Measurements from ENCODE around the gene MAP2K7.
"Not testable (repeated sequence)": the region's sequence is repeated elsewhere in the genome, so short reads cannot be mapped to it uniquely, and the experiment has no call there.

Gene MAP2K7

GRCh38 chr19:7959211-7959610, 55.5 kb downstream of the MAP2K7 start:
- in situ Hi-C loops (cut with HindIII; ENCODE audit: low sequenced_read_pairs): no loop called here

- in situ Hi-C loops (cut with HindIII; ENCODE audit: low sequenced_read_pairs): not testable (repeated sequence)
Observed at GRCh38 chr19:7961082-7961481, 57.4 kb downstream of the MAP2K7 start.

DNA sequence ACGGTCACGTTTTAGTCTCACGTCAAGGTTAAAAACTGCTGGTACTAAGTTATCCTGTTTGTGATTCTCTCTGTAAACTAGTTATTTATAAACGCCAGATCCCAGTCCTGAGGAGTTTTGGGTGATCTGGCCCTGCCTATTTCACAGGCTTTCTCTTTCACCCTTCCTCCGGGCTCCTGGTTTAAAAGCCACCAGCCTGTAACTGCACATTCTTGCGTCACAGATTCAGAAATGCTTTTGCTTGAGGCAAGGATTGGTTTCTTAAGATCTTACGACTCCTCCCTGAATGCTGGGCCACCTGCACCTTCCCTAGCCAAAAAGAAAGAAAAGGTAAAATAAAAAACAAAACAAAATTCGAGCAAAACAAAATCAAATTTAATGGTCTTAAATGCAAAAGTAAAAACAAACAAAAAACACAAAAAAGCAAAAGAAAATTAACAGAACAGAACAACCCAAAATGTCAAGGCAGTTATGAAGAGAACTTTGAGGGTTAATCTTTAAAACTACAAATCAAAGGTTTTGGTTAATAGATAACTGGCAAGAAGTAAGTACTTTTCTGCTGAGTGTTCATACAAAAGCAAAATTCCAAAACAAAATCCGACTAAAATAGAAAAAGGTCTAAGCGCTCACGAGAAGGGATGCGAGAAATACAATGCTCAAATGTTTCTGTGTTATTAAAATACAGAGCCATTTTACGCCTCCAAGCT, 58.4 kb downstream of the MAP2K7 start:
- in situ Hi-C loops (cut with HindIII; ENCODE audit: low sequenced_read_pairs): no loop called here

GRCh38 chr19:7962644-7963268, 59.1 kb downstream of the MAP2K7 start:
- in situ Hi-C loops (cut with HindIII; ENCODE audit: low sequenced_read_pairs): no loop called here

GRCh38 chr19:7963566-7963965, 59.9 kb downstream of the MAP2K7 start:
- in situ Hi-C loops (cut with HindIII; ENCODE audit: low sequenced_read_pairs): no loop called here
